B cell (primary cell): Measurements from ENCODE around the gene KRT82. TPM values are rescaled to one million over a fixed set of nuclear protein-coding genes. Genes with fewer than 3 reads are reported as not detected.

Experiments used
- ATAC-seq: fragments of 200-7000 bp; cut with Tn5 transposase; one replicate; pipeline ENCODE4 v1.10.0; 2021; ENCODE audit warnings: low read depth, mild to moderate bottlenecking, moderate number of reproducible peaks, moderate library complexity
- CTCF ChIA-PET: fragments of 350-600 bp; sonication (Branson Sonifier 250); formaldehyde crosslinking; loops from one replicate; lab custom pipeline; 2021; ENCODE audit warnings: antibody characterized with exemption, inconsistent platforms; lab: Charles Lee
- POLR2A ChIA-PET: fragments of 350-600 bp; sonication (Branson Sonifier 250); formaldehyde crosslinking; loops from one replicate; lab custom pipeline; 2021; ENCODE audit warnings: antibody characterized with exemption; lab: Charles Lee
- DNase-seq: peaks from one replicate; pipeline ENCODE4 v3.0.0; 2013
- H2AFZ ChIP-seq: 2 replicates; pipeline ENCODE4 v1.6.1; 2012; ENCODE audit warnings: mild to moderate bottlenecking, low read depth, low read length; ENCODE audit not compliant: insufficient read depth, poor library complexity, severe bottlenecking
- H3K27ac ChIP-seq, 2 donors: 1 replicate in 1 of 2; 2 replicates in 1 of 2; pipeline ENCODE4 v1.5.1; 2012 to 2013; ENCODE audit warnings: low read length in 2 of 2, mild to moderate bottlenecking in 2 of 2, moderate library complexity in 1 of 2
- H3K27me3 ChIP-seq, 4 experiments: fragments of 200-600 bp in 1 of 4; sonication (generic) in 1 of 4; replicated peaks in 1 of 4; 1 replicate in 2 of 4; 2 replicates in 2 of 4; pipeline versions ENCODE4 v1.6.1 to v1.7.0; 2013 to 2016; ENCODE audit warnings: low read length in 3 of 4, mild to moderate bottlenecking in 2 of 4, mixed read lengths in 1 of 4, moderate library complexity in 1 of 4; ENCODE audit not compliant: insufficient read depth in 4 of 4, control insufficient read depth in 3 of 4; ENCODE audit errors: control extremely low read depth in 1 of 4
- H3K36me3 ChIP-seq, 2 experiments: replicated peaks in 1 of 2; 1 replicate in 1 of 2; 2 replicates in 1 of 2; pipeline versions ENCODE4 v1.6.1 to v1.7.1; 2013; ENCODE audit warnings: low read length in 1 of 2; ENCODE audit not compliant: insufficient read depth in 2 of 2, control insufficient read depth in 1 of 2; ENCODE audit errors: control extremely low read depth in 1 of 2, extremely low read depth in 1 of 2
- H3K4me1 ChIP-seq, 2 donors: fragments of 200-600 bp in 1 of 2; sonication (generic) in 1 of 2; 1 replicate in 1 of 2; 2 replicates in 1 of 2; pipeline versions ENCODE4 v1.5.1 to v1.6.1; 2013 to 2017; ENCODE audit warnings: low read length in 2 of 2; ENCODE audit not compliant: control insufficient read depth in 2 of 2, insufficient read depth in 2 of 2
- H3K4me2 ChIP-seq: replicated peaks from 2 replicates; pipeline ENCODE3; 2012; ENCODE audit warnings: mild to moderate bottlenecking, low read depth, low read length; ENCODE audit not compliant: poor library complexity, severe bottlenecking
- H3K4me3 ChIP-seq, 5 experiments: fragments of 200-600 bp in 1 of 5; sonication (generic) in 1 of 5; 1 replicate in 3 of 5; 2 replicates in 2 of 5; pipeline versions ENCODE4 v1.5.1 to v1.7.0; 2011 to 2016; ENCODE audit warnings: low read length in 4 of 5, mild to moderate bottlenecking in 4 of 5, low read depth in 2 of 5, control low read depth in 1 of 5, moderate library complexity in 1 of 5; ENCODE audit not compliant: insufficient read depth in 1 of 5; ENCODE audit errors: control extremely low read depth in 1 of 5, extremely low read depth in 1 of 5
- H3K79me2 ChIP-seq: fragments of 200-600 bp; sonication (generic); one replicate; pipeline ENCODE4 v1.6.0; 2016; ENCODE audit warnings: low read length; ENCODE audit not compliant: control insufficient read depth, insufficient read depth
- H3K9ac ChIP-seq: fragments of 200-600 bp; sonication (generic); 2 replicates; pipeline ENCODE4 v1.6.1; 2017; ENCODE audit warnings: mild to moderate bottlenecking, low read length, moderate library complexity
- H3K9me3 ChIP-seq, 3 donors: one replicate each; pipeline versions ENCODE4 v1.6.1 to v1.7.1; 2013; ENCODE audit warnings: low read length in 2 of 3; ENCODE audit not compliant: control insufficient read depth in 2 of 3, insufficient read depth in 1 of 3; ENCODE audit errors: control extremely low read depth in 1 of 3
- H4K20me1 ChIP-seq: 2 replicates; pipeline ENCODE4 v1.6.0; 2012; ENCODE audit warnings: mild to moderate bottlenecking, low read length; ENCODE audit not compliant: insufficient read depth, control insufficient read depth, poor library complexity, severe bottlenecking
- H3K27ac Mint-ChIP-seq: one replicate; pipeline ENCODE4 v1.8.0; 2021; ENCODE audit warnings: mixed read lengths
- H3K27me3 Mint-ChIP-seq: one replicate; pipeline ENCODE4 v1.8.0; 2021; ENCODE audit warnings: mixed read lengths
- H3K4me1 Mint-ChIP-seq: one replicate; pipeline ENCODE4 v1.8.0; 2021; ENCODE audit warnings: mixed read lengths
- H3K4me3 Mint-ChIP-seq: one replicate; pipeline ENCODE4 v1.8.0; 2021; ENCODE audit warnings: mixed read lengths
- H3K9me3 Mint-ChIP-seq: one replicate; pipeline ENCODE4 v1.8.0; 2022; ENCODE audit warnings: mixed read lengths; ENCODE audit not compliant: insufficient read depth
- EZH2 ChIP-seq: IDR thresholded peaks from 2 replicates; pipeline ENCODE4 v1.6.1; 2012; ENCODE audit warnings: borderline replicate concordance, low read depth, mild to moderate bottlenecking, moderate library complexity, low read length; ENCODE audit not compliant: insufficient read depth, poor library complexity, severe bottlenecking
- WGBS: methylation state at CpG from one replicate; pipeline ENCODE4 v1.1.5; 2013; ENCODE audit warnings: missing lambda C conversion rate; ENCODE audit not compliant: insufficient coverage; 5-methylcytosine and 5-hydroxymethylcytosine counted together
- intact Hi-C: fragments of 100-400 bp; cut with micrococcal nuclease; formaldehyde crosslinking; loops from one replicate; pipeline ENCODE4 v1.10.0; 2022
- polyA plus RNA-seq: library from polyadenylated mRNA; depleted of rRNA; stranded (reverse); fragments of >200 nt; gene quantifications from 2 replicates; pipeline ENCODE4 v1.2.3, GENCODE V29; 2012
- total RNA-seq, 2 donors: library from RNA; stranded (reverse); fragments of 120-200 nt in 1 of 2; gene quantifications; 1 replicate in 1 of 2; 2 replicates in 1 of 2; pipeline versions ENCODE4 v1.2.3 to v1.2.4, GENCODE V29; 2013 to 2022
- TF ChIP-seq, protein P1 (sequence below): fragments of 200-600 bp; IDR thresholded peaks from one replicate; pipeline ENCODE4 v1.8.0; 2022; ENCODE audit warnings: antibody characterized with exemption, mild to moderate bottlenecking

Gene KRT82
- total and polyA plus RNA-seq, 2 donors (not counting 1 experiment from before 2014, with no cell fraction given) = not detected

- no peak overlapping the region for H3K27ac ChIP-seq
- H3K4me3 ChIP-seq = no peak overlapping the region
- 21% methylated on average over 4 of the region's 6 CpGs for WGBS
- no peak overlapping the region for H3K4me3 Mint-ChIP-seq
- DNase-seq (no peak), ATAC-seq (no peak)
- peaks cover 0 to 3% (median 0%) of the 10 kb centered on the region in 4 experiments for H3K27me3 ChIP-seq
- intact Hi-C loops = no loop called here
- H3K4me1 Mint-ChIP-seq = no peaks in the 10 kb centered on the region
- H3K9me3 ChIP-seq = no peaks in the 10 kb centered on the region
- H3K36me3 ChIP-seq = no peaks in the 10 kb centered on the region
- ChIA-PET CTCF (no interaction called here), POLR2A (no interaction called here)
- no peak overlapping the region for H3K27ac Mint-ChIP-seq
- no peak overlapping the region for H3K4me2 ChIP-seq
- TF ChIP-seq, protein P1, sequence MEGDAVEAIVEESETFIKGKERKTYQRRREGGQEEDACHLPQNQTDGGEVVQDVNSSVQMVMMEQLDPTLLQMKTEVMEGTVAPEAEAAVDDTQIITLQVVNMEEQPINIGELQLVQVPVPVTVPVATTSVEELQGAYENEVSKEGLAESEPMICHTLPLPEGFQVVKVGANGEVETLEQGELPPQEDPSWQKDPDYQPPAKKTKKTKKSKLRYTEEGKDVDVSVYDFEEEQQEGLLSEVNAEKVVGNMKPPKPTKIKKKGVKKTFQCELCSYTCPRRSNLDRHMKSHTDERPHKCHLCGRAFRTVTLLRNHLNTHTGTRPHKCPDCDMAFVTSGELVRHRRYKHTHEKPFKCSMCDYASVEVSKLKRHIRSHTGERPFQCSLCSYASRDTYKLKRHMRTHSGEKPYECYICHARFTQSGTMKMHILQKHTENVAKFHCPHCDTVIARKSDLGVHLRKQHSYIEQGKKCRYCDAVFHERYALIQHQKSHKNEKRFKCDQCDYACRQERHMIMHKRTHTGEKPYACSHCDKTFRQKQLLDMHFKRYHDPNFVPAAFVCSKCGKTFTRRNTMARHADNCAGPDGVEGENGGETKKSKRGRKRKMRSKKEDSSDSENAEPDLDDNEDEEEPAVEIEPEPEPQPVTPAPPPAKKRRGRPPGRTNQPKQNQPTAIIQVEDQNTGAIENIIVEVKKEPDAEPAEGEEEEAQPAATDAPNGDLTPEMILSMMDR = no peak
- no peak for TF ChIP-seq EZH2
- H2AFZ ChIP-seq = no peak overlapping the region
- H3K27me3 Mint-ChIP-seq = peaks cover 35% of the 10 kb centered on the region
- H3K79me2 ChIP-seq = no peaks in the 10 kb centered on the region
- no peak overlapping the region for H3K9ac ChIP-seq
- peaks cover 2% of the 10 kb centered on the region for H3K9me3 Mint-ChIP-seq
- H4K20me1 ChIP-seq = no peaks in the 10 kb centered on the region
- H3K4me1 ChIP-seq = no peaks in the 10 kb centered on the region
These were observed 36.5 kb upstream of the KRT82 start for GRCh38 chr12:52442600-52443061.

DNA sequence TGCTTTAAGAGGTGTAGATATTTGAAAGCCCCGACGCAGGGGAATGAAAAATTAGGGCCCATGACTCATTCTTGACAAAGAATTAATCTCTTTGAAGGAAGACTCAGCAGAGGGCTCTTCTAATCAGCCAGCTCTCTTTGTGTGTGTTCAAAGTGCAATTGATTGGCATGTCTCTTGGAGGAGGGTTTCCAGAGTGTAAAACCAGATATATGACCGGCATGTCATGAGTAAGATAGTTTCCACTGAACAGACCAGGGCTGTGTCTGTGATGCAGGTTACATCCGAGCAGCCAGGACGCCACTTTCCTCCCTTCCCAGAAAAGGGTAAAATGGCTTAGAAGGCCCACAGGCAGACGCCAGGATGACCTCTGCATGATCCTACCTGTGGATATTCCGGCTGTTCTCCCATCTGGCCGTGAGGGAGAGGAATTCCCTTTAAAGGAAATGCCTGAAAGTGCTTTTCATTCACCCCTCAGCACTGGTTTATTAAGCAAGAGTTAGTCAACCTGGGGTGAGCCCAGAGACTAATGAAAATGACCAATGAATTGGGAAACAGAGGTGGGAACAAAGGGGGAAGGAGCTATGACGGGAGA, 35.3 kb upstream of the KRT82 start:
- H3K27me3 Mint-ChIP-seq = peaks cover 32% of the 10 kb centered on the region
- no peak overlapping the region for H3K4me3 Mint-ChIP-seq
- Histone ChIP-seq H3K79me2 (no peaks in the 10 kb centered on the region), H2AFZ (no peak overlapping the region), H3K27me3 (peaks cover 0 to 3% (median 0%) of the 10 kb centered on the region in 4 experiments), H3K27ac (no peak overlapping the region), H3K4me3 (no peak overlapping the region), H3K4me2 (no peak overlapping the region), H3K4me1 (no peaks in the 10 kb centered on the region), H3K36me3 (no peaks in the 10 kb centered on the region), H4K20me1 (no peaks in the 10 kb centered on the region), H3K9me3 (no peaks in the 10 kb centered on the region), H3K9ac (no peak overlapping the region)
- DNase-seq (no peak), ATAC-seq (no peak)
- no peak for TF ChIP-seq EZH2
- TF ChIP-seq, protein P1 = no peak
- POLR2A ChIA-PET = no interaction called here
- H3K9me3 Mint-ChIP-seq = peaks cover 2% of the 10 kb centered on the region
- intact Hi-C loops = no loop called here
- CTCF ChIA-PET = no interaction called here
- H3K27ac Mint-ChIP-seq = no peak overlapping the region
- H3K4me1 Mint-ChIP-seq = no peaks in the 10 kb centered on the region
- WGBS = 91% methylated on average over 6 of the region's 9 CpGs
